SKM-1 (cell line): ENCODE measurements around the gene HIPK3.
"Not testable (repeated sequence)": the region's sequence is repeated elsewhere in the genome, so short reads cannot be mapped to it uniquely, and the experiment has no call there.

Source experiments
- DNase-seq: peaks from one replicate; lab custom pipeline; 2025; ENCODE audit not compliant: unreplicated experiment; lab: John Stamatoyannopoulos, UW

The HIPK3 gene

GRCh38 chr11:33258631-33259205 lies 1.5 kb downstream of the HIPK3 start:
- DNase-seq, result peak; percentile 70

- DNase-seq, result no peak
These were observed 2.7 kb downstream of the HIPK3 start for GRCh38 chr11:33259869-33260268.

GRCh38 chr11:33261350-33261749 lies 4.2 kb downstream of the HIPK3 start:
- not testable (repeated sequence) for DNase-seq

- no peak for DNase-seq
These were observed 4.9 kb downstream of the HIPK3 start for GRCh38 chr11:33262011-33262645.

GRCh38 chr11:33263549-33263948 lies 6.4 kb downstream of the HIPK3 start:
- DNase-seq, result peak; percentile 38

GRCh38 chr11:33264926-33265325 lies 7.7 kb downstream of the HIPK3 start:
- no peak for DNase-seq

GRCh38 chr11:33266393-33267215 lies 9.4 kb downstream of the HIPK3 start:
- no peak for DNase-seq

- no peak for DNase-seq
These were observed 11.9 kb downstream of the HIPK3 start for GRCh38 chr11:33268945-33269540.

GRCh38 chr11:33269822-33270221 lies 12.6 kb downstream of the HIPK3 start:
- DNase-seq, result no peak

- no peak for DNase-seq
These were observed 13.9 kb downstream of the HIPK3 start for GRCh38 chr11:33271059-33271458.

- no peak for DNase-seq
These were observed 15.3 kb downstream of the HIPK3 start for GRCh38 chr11:33272338-33273107.

- DNase-seq, result no peak
These were observed 16.5 kb downstream of the HIPK3 start for GRCh38 chr11:33273656-33274055.

GRCh38 chr11:33280411-33280810 lies 23.2 kb downstream of the HIPK3 start:
- no peak for DNase-seq

- no peak for DNase-seq
These were observed 24.6 kb downstream of the HIPK3 start for GRCh38 chr11:33281758-33282157.

- no peak for DNase-seq
These were observed 27.6 kb downstream of the HIPK3 start for GRCh38 chr11:33284818-33285217.

- DNase-seq, result no peak
These were observed 33.1 kb downstream of the HIPK3 start for GRCh38 chr11:33290319-33290718.

GRCh38 chr11:33291004-33291777 lies 34.0 kb downstream of the HIPK3 start:
- DNase-seq, result no peak

GRCh38 chr11:33292311-33292710 lies 35.1 kb downstream of the HIPK3 start:
- no peak for DNase-seq

GRCh38 chr11:33294224-33294623 lies 37.0 kb downstream of the HIPK3 start:
- DNase-seq, result no peak

- DNase-seq, result no peak
These were observed 37.6 kb downstream of the HIPK3 start for GRCh38 chr11:33294797-33295196.
